GM13977 (cell line): ENCODE measurements around the gene TMEM117.

ENCODE experiments used
- DNase-seq: peaks from one replicate; pipeline ENCODE4 v3.0.0; 2012; ENCODE audit warnings: low spot score
- in situ Hi-C: fragments of 300-500 bp; cut with MboI; formaldehyde crosslinking; loops from one replicate; pipeline ENCODE4 v1.12.0; 2022; ENCODE audit warnings: low sequenced_read_pairs, low pct_unique_long_range_greater_than_20kb, mixed read lengths, inconsistent platforms; ENCODE audit not compliant: unreplicated experiment
- TF ChIP-seq, protein P1 (sequence below): IDR thresholded peaks from 2 replicates; pipeline ENCODE4 v1.5.1; 2012; ENCODE audit warnings: mild to moderate bottlenecking, control low read depth; ENCODE audit not compliant: insufficient read depth; ENCODE audit errors: extremely low read depth, missing control alignments

Gene TMEM117

DNA sequence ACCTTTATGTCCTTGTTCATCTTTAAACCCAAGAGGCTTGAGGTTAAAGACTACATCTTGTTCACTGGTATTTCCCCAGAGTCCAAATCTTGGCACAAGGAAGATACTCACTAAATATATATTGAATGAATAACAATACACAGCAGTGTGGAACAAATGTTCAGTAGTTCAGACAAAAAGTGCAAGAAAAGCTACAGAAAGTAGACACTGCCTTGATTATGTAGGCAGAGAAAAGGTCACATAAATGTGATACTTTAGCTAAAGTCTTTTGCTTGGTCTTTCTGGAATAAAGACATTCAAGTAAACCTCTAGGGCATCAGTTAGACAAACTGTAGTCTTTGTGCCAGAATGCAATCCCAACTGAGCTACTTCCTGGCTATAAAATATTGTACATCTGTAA lies 157.0 kb downstream of the TMEM117 start:
- in situ Hi-C loops, result no loop called here
- DNase-seq, result no peak
- TF ChIP-seq, protein P1, sequence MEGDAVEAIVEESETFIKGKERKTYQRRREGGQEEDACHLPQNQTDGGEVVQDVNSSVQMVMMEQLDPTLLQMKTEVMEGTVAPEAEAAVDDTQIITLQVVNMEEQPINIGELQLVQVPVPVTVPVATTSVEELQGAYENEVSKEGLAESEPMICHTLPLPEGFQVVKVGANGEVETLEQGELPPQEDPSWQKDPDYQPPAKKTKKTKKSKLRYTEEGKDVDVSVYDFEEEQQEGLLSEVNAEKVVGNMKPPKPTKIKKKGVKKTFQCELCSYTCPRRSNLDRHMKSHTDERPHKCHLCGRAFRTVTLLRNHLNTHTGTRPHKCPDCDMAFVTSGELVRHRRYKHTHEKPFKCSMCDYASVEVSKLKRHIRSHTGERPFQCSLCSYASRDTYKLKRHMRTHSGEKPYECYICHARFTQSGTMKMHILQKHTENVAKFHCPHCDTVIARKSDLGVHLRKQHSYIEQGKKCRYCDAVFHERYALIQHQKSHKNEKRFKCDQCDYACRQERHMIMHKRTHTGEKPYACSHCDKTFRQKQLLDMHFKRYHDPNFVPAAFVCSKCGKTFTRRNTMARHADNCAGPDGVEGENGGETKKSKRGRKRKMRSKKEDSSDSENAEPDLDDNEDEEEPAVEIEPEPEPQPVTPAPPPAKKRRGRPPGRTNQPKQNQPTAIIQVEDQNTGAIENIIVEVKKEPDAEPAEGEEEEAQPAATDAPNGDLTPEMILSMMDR, result no peak

- DNase-seq, result peak; percentile 22
These were observed 164.6 kb downstream of the TMEM117 start for GRCh38 chr12:44000309-44000952.

DNA sequence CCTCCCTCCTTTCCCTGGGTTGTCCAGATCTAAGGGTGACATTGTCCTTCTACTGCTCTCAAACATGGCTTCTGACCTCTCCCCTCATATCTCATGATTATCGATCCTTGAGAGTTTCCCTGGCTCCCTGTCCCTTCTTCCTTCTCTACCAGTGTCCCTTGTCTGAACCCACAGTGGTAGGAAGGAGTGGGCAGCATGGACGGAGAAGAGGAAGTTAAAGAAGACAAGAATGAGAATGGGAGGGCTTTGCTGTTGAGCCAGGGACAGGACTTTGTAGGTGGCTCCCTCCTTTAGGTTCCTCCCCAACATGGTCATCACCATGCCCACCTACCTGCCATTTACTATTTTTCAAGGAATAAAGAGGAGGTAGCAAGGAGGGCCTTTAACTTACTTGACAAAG lies 166.7 kb downstream of the TMEM117 start:
- DNase-seq, result no peak
- TF ChIP-seq, protein P1, result no peak
- in situ Hi-C loops, result loop anchor here (25.0 kb wide), 1 partner anchor 935 kb away; no protein-coding TSS in a partner anchor

More at GRCh38 chr12:44000309-44000952, 164.6 kb downstream of the TMEM117 start:
- in situ Hi-C loops, result loop anchor here (25.0 kb wide), 1 partner anchor 937 kb away; no protein-coding TSS in a partner anchor
- TF ChIP-seq, protein P1, result peak; percentile 61

GRCh38 chr12:44003721-44004120 lies 167.8 kb downstream of the TMEM117 start:
- in situ Hi-C loops, result loop anchor here (25.0 kb wide), 1 partner anchor 934 kb away; no protein-coding TSS in a partner anchor
- DNase-seq, result no peak
- TF ChIP-seq, protein P1, result no peak

DNA sequence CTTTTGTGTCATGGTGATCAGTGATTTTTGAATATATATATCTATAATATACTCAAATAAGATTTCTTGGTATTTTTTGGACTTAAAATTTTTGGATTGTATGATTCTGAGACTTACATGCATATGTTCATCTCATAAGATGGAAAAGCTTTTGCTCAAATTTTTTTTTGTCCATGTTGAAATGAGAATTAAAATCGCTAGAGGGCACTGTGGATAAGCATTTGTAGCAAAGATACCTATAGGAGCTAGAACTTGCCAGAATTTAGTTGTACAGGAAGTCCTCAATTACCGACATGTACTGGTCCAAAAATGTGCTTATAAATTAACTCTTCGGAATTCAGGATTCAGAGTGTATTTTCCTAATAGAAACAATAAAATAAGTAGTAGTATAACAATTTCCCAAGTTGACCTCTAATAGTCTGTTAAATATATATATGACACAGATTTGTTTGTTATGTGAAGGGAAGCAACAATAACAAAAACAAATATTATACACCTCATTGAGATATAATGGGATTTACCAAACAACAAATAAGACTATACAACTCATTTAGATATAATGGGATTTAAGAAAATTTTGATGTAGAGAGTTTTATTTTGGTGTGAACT lies 179.6 kb downstream of the TMEM117 start:
- peak; percentile 31 for DNase-seq
- in situ Hi-C loops, result loop anchor here (25.0 kb wide), 1 partner anchor 922 kb away; no protein-coding TSS in a partner anchor
- TF ChIP-seq, protein P1, result peak; percentile 61

GRCh38 chr12:44017216-44017615 lies 181.3 kb downstream of the TMEM117 start:
- in situ Hi-C loops, result loop anchor here (25.0 kb wide), 1 partner anchor 920 kb away; no protein-coding TSS in a partner anchor
- DNase-seq, result no peak
- TF ChIP-seq, protein P1, result no peak
